GM12878 (cell line): Measurements from ENCODE around the gene LCLAT1. TPM values are rescaled to one million over a fixed set of nuclear protein-coding genes. Genes with fewer than 3 reads are reported as not detected.

ENCODE experiments used
- ATAC-seq: fragments of 200-7000 bp; cut with Tn5 transposase; 3 replicates; pipeline ENCODE4 v1.9.1; 2020; ENCODE audit warnings: mild to moderate bottlenecking, moderate library complexity
- BruUV-seq: library from RNA; stranded (reverse); fragments of 400-500 nt; replicated peaks from 2 replicates; lab custom pipeline; 2021; lab: Mats Ljungman, UMichigan
- CTCF ChIA-PET: fragments of 300-600 bp; sonication (Branson Sonifier 250); formaldehyde crosslinking; extraction: SDS; loops from one replicate; lab custom pipeline; 2021; ENCODE audit warnings: inconsistent platforms; lab: Yijun Ruan, JAX
- POLR2A ChIA-PET: fragments of 350-600 bp; formaldehyde crosslinking; extraction: SDS; loops from one replicate; lab custom pipeline; 2021; ENCODE audit warnings: inconsistent platforms; lab: Charles Lee
- RAD21 ChIA-PET: fragments of 300-600 bp; sonication (Branson Sonifier 250); formaldehyde crosslinking; loops from one replicate; lab custom pipeline; 2023; ENCODE audit warnings: antibody characterized with exemption; ENCODE audit not compliant: unreplicated experiment; lab: Charles Lee
- SMC1A ChIA-PET: fragments of 300-600 bp; sonication (Branson Sonifier 250); formaldehyde crosslinking; loops from one replicate; lab custom pipeline; 2023; ENCODE audit not compliant: unreplicated experiment, uncharacterized antibody; lab: Charles Lee
- DNase-seq: peaks from one replicate; pipeline ENCODE4 v3.0.0-alpha.2; 2011; ENCODE audit warnings: low read depth, low spot score
- FAIRE-seq: peaks from 3 replicates; lab custom pipeline; 2011; peaks lifted over from hg19 to GRCh38; lab: Jason Lieb, UNC
- H2AFZ ChIP-seq: 2 replicates; pipeline ENCODE4 v1.6.0; 2011; ENCODE audit warnings: low read depth, low read length, control low read depth; ENCODE audit not compliant: control insufficient read depth
- H3K27ac ChIP-seq: 2 replicates; pipeline ENCODE4 v1.5.1; 2011; ENCODE audit warnings: control low read depth; ENCODE audit not compliant: control insufficient read depth, insufficient read depth
- H3K27me3 ChIP-seq, 2 experiments: replicated peaks in 1 of 2; 2 replicates each; pipeline versions ENCODE4 v1.6.0 to v1.6.1; 2011; ENCODE audit warnings: low read length in 1 of 2; ENCODE audit not compliant: control insufficient read depth in 2 of 2, insufficient read depth in 2 of 2
- H3K36me3 ChIP-seq, 2 experiments: 2 replicates each; pipeline ENCODE4 v1.5.1; 2011; ENCODE audit warnings: low read length in 1 of 2; ENCODE audit not compliant: control insufficient read depth in 2 of 2, insufficient read depth in 2 of 2
- H3K4me1 ChIP-seq: 2 replicates; pipeline ENCODE4 v1.6.1; 2011; ENCODE audit warnings: mild to moderate bottlenecking, low read length, moderate library complexity, mixed read lengths; ENCODE audit not compliant: control insufficient read depth, insufficient read depth
- H3K4me2 ChIP-seq: 2 replicates; pipeline ENCODE4 v1.6.0; 2011; ENCODE audit warnings: control low read depth; ENCODE audit not compliant: control insufficient read depth, insufficient read depth
- H3K4me3 ChIP-seq: fragments of 200-600 bp; sonication (generic); 2 replicates; pipeline ENCODE4 v1.5.1; 2016
- H3K79me2 ChIP-seq: 2 replicates; pipeline ENCODE4 v1.6.0; 2011; ENCODE audit warnings: low read length; ENCODE audit not compliant: control insufficient read depth, insufficient read depth
- H3K9ac ChIP-seq: 2 replicates; pipeline ENCODE4 v1.8.0; 2011; ENCODE audit warnings: low read length, control low read depth, mixed read lengths; ENCODE audit not compliant: control insufficient read depth, insufficient read depth
- H3K9me3 ChIP-seq: replicated peaks from 3 replicates; pipeline ENCODE4 v1.5.1; 2011; ENCODE audit warnings: mild to moderate bottlenecking, low read length; ENCODE audit not compliant: control insufficient read depth, insufficient read depth
- H4K20me1 ChIP-seq: 2 replicates; pipeline ENCODE4 v1.6.0; 2011; ENCODE audit not compliant: control insufficient read depth, insufficient read depth
- ATF7 ChIP-seq: fragments of 450-650 bp; IDR thresholded peaks from 2 replicates; pipeline ENCODE4 v1.6.1; 2016; ENCODE audit warnings: low read depth, mild to moderate bottlenecking
- CBFB ChIP-seq: IDR thresholded peaks from 2 replicates; pipeline ENCODE4 v1.6.1; 2016; ENCODE audit warnings: antibody characterized with exemption, low read depth
- CEBPB ChIP-seq, 2 experiments: fragments of 150-350 bp in 1 of 2; IDR thresholded peaks; 2 replicates each; pipeline ENCODE4 v1.6.1; 2012 to 2014; ENCODE audit warnings: low read depth in 2 of 2, low read length in 2 of 2, borderline replicate concordance in 1 of 2, inconsistent platforms in 1 of 2
- CEBPZ ChIP-seq: fragments of 150-350 bp; IDR thresholded peaks from 2 replicates; pipeline ENCODE4 v1.6.1; 2016; ENCODE audit warnings: low read depth, low read length
- CTCF ChIP-seq, 3 experiments: IDR thresholded peaks in 2 of 3; conservative IDR thresholded peaks in 1 of 3; 2 replicates each; pipeline ENCODE4 v1.5.1; 2011; ENCODE audit warnings: low read depth in 3 of 3, low read length in 3 of 3, mild to moderate bottlenecking in 3 of 3, control low read depth in 2 of 3, moderate library complexity in 2 of 3, inconsistent platforms in 1 of 3, mixed read lengths in 1 of 3; ENCODE audit not compliant: control insufficient read depth in 2 of 3, insufficient read depth in 1 of 3; ENCODE audit errors: extremely low read depth in 1 of 3
- EGR1 ChIP-seq, 2 experiments: IDR thresholded peaks; 1 replicate in 1 of 2; 2 replicates in 1 of 2; pipeline ENCODE4 v1.6.1; 2011 to 2012; ENCODE audit warnings: low read depth in 2 of 2, low read length in 2 of 2, borderline replicate concordance in 1 of 2, mild to moderate bottlenecking in 1 of 2, moderate library complexity in 1 of 2
- ESRRA ChIP-seq: IDR thresholded peaks from 2 replicates; pipeline ENCODE4 v1.6.1; 2012; ENCODE audit warnings: mild to moderate bottlenecking, low read length, improper control_type of control experiment
- FOS ChIP-seq: IDR thresholded peaks from 3 replicates; pipeline ENCODE4 v1.6.1; 2011; ENCODE audit warnings: borderline replicate concordance; ENCODE audit not compliant: insufficient read length; ENCODE audit errors: extremely low read depth
- NFYB ChIP-seq: IDR thresholded peaks from 2 replicates; pipeline ENCODE4 v1.6.1; 2011; ENCODE audit warnings: low read depth, mild to moderate bottlenecking, low read length, improper control_type of control experiment, moderate library complexity; ENCODE audit not compliant: insufficient read depth
- PKNOX1 ChIP-seq: fragments of 450-650 bp; IDR thresholded peaks from 2 replicates; pipeline ENCODE4 v1.6.1; 2016; ENCODE audit warnings: mild to moderate bottlenecking
- SKIL ChIP-seq: fragments of 450-650 bp; IDR thresholded peaks from 2 replicates; pipeline ENCODE4 v1.6.1; 2017; ENCODE audit warnings: mild to moderate bottlenecking, low read depth, inconsistent platforms; ENCODE audit not compliant: poor library complexity, severe bottlenecking
- SMARCA5 ChIP-seq: fragments of 450-650 bp; IDR thresholded peaks from 2 replicates; pipeline ENCODE4 v1.6.1; 2017; ENCODE audit warnings: mild to moderate bottlenecking
- SREBF1 ChIP-seq: IDR thresholded peaks from 2 replicates; pipeline ENCODE4 v1.6.1; 2012; ENCODE audit warnings: mild to moderate bottlenecking, low read length
- TAF1 ChIP-seq: IDR thresholded peaks from 2 replicates; pipeline ENCODE4 v1.6.1; 2011; ENCODE audit warnings: mild to moderate bottlenecking, low read depth, low read length, borderline replicate concordance
- TARDBP ChIP-seq: IDR thresholded peaks from 2 replicates; pipeline ENCODE4 v1.6.1; 2016; ENCODE audit warnings: borderline replicate concordance
- YY1 ChIP-seq: IDR thresholded peaks from 2 replicates; pipeline ENCODE4 v1.6.1; 2011; ENCODE audit warnings: low read depth, mild to moderate bottlenecking, low read length
- WGBS: methylation state at CpG from one replicate; pipeline ENCODE4 v1.1.6; 2016; ENCODE audit warnings: low lambda C conversion rate; ENCODE audit not compliant: insufficient replicate concordance, insufficient coverage; ENCODE audit errors: missing lambda C conversion rate; 5-methylcytosine and 5-hydroxymethylcytosine counted together
- in situ Hi-C: fragments of 300-500 bp; cut with MboI; formaldehyde crosslinking; loops from 9 replicates; pipeline ENCODE4 v1.14.3; 2018; ENCODE audit warnings: mixed read lengths
- intact Hi-C: fragments of 100-400 bp; cut with micrococcal nuclease; formaldehyde crosslinking; loops from one replicate; pipeline ENCODE4 v1.14.2; 2022; ENCODE audit not compliant: unreplicated experiment
- polyA plus RNA-seq, 11 experiments: library from polyadenylated mRNA; depleted of rRNA in 4 of 11; unstranded in 6 of 11; stranded (reverse) in 5 of 11; fragments of >200 nt; fragmentation: Nextera tagmentation in 4 of 11; fragmentation: Illumina TruSeq in 1 of 11; extraction: Ambion mirVana in 4 of 11; extraction: Trizol in 1 of 11; gene quantifications; 1 replicate in 1 of 11; 2 replicates in 10 of 11; pipeline versions ENCODE4 v1.2.1 to v1.2.3, GENCODE V29; 2011 to 2016; ENCODE audit warnings: inconsistent platforms in 2 of 11, missing spikeins in 2 of 11, low read depth in 1 of 11
- total RNA-seq, 4 experiments: library from RNA; depleted of rRNA in 3 of 4; stranded (reverse); fragments of >200 nt in 3 of 4; fragmentation: Illumina TruSeq in 1 of 4; extraction: Trizol in 1 of 4; gene quantifications; 2 replicates each; pipeline versions ENCODE4 v1.2.1 to v1.2.3, GENCODE V29; 2013 to 2021

Gene LCLAT1
- total and polyA plus RNA-seq, 10 of the 15 experiments (the other 5 are each of a cell fraction or from before 2014, with no cell fraction given) = 8.1 to 33.0 (median 15.9) TPM

GRCh38 chr2:30565851-30566358 is 118.9 kb downstream of the LCLAT1 start:
- intact Hi-C loops (no loop called here), in situ Hi-C loops (no loop called here)
- ChIA-PET POLR2A (no interaction called here), SMC1A (interaction anchor here (1.0 kb wide), 1 partner anchor 9 kb away, joined by 3 read pairs; no protein-coding TSS in a partner anchor), CTCF (interaction anchor here (0.6 kb wide), 1 partner anchor 90 kb away, joined by 3 read pairs; no protein-coding TSS in a partner anchor), RAD21 (no interaction called here)
- Histone ChIP-seq H2AFZ (no peak overlapping the region), H3K27ac (no peak overlapping the region), H3K4me1 (no peaks in the 10 kb centered on the region), H3K79me2 (no peaks in the 10 kb centered on the region), H4K20me1 (no peaks in the 10 kb centered on the region), H3K4me3 (no peak overlapping the region), H3K9ac (no peak overlapping the region), H3K9me3 (no peaks in the 10 kb centered on the region), H3K27me3 (no peaks in the 10 kb centered on the region), H3K36me3 (no peaks in the 10 kb centered on the region; a peak in 2 of 4 replicates), H3K4me2 (no peak overlapping the region)
- no peak for DNase-seq
- FAIRE-seq = no peak
- ATAC-seq = no peak
- BruUV-seq = no TSS peak
- 78% methylated on average over 5 of the region's 5 CpGs for WGBS
- TF ChIP-seq NFYB (no peak), CBFB (no peak), TAF1 (no peak), SKIL (no peak), ESRRA (no peak), YY1 (no peak), CEBPB (IDR thresholded peaks at IDR 0.05; ENCODE audit: borderline replicate concordance in 1 of 2, low read depth in 2 of 2, low read length in 2 of 2) (no peak), SMARCA5 (no peak), SREBF1 (no peak), FOS (no peak), CEBPZ (no peak), TARDBP (no peak), EGR1 (IDR thresholded peaks at IDR 0.05; ENCODE audit: borderline replicate concordance in 1 of 2, low read depth in 2 of 2, low read length in 2 of 2) (no peak), CTCF (IDR thresholded peaks at IDR 0.05 in 2 of 3, conservative IDR thresholded peaks at IDR 0.05 in 1 of 3; ENCODE audit: control insufficient read depth in 2 of 3, extremely low read depth in 1 of 3, insufficient read depth in 1 of 3, low read depth in 3 of 3, low read length in 3 of 3) (no peak), ATF7 (no peak), PKNOX1 (no peak)
